BE2C (cell line): ENCODE measurements around the gene USP24.

Experiments used
- DNase-seq: peaks from one replicate; pipeline ENCODE4 v3.0.0-alpha.2; 2020
- H3K27me3 ChIP-seq: fragments of 250-450 bp; sonication (Bioruptor Pico); 2 replicates; pipeline ENCODE4 v1.5.1; 2020; ENCODE audit warnings: mild to moderate bottlenecking
- H3K36me3 ChIP-seq: fragments of 250-450 bp; sonication (Bioruptor Pico); 2 replicates; pipeline ENCODE4 v1.5.1; 2020; ENCODE audit warnings: mild to moderate bottlenecking
- H3K4me1 ChIP-seq: fragments of 250-450 bp; sonication (Bioruptor Pico); 2 replicates; pipeline ENCODE4 v1.5.1; 2020
- H3K4me3 ChIP-seq: 2 replicates; pipeline ENCODE4 v1.5.1; 2011; ENCODE audit warnings: low read depth, low read length
- H3K9me3 ChIP-seq: fragments of 250-450 bp; sonication (Bioruptor Pico); 2 replicates; pipeline ENCODE4 v1.5.1; 2020
- TF ChIP-seq, protein P1 (sequence below): IDR thresholded peaks from 2 replicates; pipeline ENCODE4 v1.5.1; 2012; ENCODE audit warnings: mild to moderate bottlenecking, low read depth, low read length

Gene USP24

DNA sequence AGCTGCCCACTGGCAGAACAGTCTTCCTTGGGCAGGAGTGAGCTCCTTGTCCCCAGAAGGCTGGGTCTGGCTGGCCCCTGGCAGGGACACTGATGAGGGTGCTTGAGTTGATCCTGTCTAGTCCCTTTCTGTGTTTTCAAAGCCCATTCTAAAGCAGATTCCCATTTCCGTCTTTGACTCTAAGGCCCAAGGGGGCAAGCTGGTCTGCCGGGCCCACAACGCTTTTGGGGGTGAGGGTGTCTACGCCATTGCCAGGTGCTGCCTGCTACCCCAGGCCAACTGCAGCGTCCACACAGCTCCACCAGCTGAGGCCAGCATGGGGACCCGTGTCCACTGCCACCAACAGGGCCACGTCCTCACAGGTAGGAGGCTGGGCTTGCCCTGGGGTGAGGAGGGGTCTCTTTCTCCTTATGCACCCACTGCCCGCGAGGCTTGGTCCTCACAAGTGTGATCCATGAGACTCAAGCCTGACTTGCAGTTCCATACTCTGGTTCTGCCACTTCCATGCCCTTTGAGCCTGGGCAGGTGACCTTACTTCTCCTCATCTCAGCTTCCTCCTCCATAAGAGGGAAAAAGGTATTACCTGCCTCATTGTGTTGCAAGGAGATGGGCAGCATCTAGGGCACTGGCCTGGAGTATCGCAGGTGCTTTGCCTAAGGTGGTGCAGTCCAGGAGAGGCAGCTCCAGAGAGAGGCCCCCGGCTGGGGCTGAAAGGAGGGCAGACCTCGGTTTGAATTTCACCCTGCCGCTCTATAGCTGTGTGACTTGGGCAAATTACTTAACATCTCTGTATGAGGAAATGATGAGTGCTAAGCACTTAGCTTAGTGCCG is 155.6 kb downstream of the USP24 start:
- no peaks in the 10 kb centered on the region for H3K36me3 ChIP-seq
- no peak for DNase-seq
- H3K9me3 ChIP-seq: no peaks in the 10 kb centered on the region
- TF ChIP-seq, protein P1, sequence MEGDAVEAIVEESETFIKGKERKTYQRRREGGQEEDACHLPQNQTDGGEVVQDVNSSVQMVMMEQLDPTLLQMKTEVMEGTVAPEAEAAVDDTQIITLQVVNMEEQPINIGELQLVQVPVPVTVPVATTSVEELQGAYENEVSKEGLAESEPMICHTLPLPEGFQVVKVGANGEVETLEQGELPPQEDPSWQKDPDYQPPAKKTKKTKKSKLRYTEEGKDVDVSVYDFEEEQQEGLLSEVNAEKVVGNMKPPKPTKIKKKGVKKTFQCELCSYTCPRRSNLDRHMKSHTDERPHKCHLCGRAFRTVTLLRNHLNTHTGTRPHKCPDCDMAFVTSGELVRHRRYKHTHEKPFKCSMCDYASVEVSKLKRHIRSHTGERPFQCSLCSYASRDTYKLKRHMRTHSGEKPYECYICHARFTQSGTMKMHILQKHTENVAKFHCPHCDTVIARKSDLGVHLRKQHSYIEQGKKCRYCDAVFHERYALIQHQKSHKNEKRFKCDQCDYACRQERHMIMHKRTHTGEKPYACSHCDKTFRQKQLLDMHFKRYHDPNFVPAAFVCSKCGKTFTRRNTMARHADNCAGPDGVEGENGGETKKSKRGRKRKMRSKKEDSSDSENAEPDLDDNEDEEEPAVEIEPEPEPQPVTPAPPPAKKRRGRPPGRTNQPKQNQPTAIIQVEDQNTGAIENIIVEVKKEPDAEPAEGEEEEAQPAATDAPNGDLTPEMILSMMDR: no peak
- no peaks in the 10 kb centered on the region for H3K27me3 ChIP-seq
- peaks cover 4% of the 10 kb centered on the region; the same call in 1 of the 2 replicates for H3K4me1 ChIP-seq
- no peak overlapping the region for H3K4me3 ChIP-seq

DNA sequence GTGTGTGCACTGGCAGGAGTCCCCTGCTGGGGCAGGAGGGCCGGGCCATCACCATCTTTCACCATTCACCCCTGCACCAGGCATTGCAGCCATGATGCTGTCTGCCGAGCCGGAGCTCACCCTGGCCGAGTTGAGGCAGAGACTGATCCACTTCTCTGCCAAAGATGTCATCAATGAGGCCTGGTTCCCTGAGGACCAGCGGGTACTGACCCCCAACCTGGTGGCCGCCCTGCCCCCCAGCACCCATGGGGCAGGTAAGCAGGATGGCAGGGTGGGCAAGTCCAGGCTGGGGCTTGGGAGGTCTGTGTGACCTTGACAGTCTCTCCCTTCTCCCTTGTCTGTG is 157.2 kb downstream of the USP24 start:
- Histone ChIP-seq H3K36me3 (no peaks in the 10 kb centered on the region), H3K9me3 (no peaks in the 10 kb centered on the region), H3K4me3 (no peak overlapping the region), H3K4me1 (no peaks in the 10 kb centered on the region), H3K27me3 (no peaks in the 10 kb centered on the region)
- DNase-seq: no peak
- TF ChIP-seq, protein P1: no peak

DNA sequence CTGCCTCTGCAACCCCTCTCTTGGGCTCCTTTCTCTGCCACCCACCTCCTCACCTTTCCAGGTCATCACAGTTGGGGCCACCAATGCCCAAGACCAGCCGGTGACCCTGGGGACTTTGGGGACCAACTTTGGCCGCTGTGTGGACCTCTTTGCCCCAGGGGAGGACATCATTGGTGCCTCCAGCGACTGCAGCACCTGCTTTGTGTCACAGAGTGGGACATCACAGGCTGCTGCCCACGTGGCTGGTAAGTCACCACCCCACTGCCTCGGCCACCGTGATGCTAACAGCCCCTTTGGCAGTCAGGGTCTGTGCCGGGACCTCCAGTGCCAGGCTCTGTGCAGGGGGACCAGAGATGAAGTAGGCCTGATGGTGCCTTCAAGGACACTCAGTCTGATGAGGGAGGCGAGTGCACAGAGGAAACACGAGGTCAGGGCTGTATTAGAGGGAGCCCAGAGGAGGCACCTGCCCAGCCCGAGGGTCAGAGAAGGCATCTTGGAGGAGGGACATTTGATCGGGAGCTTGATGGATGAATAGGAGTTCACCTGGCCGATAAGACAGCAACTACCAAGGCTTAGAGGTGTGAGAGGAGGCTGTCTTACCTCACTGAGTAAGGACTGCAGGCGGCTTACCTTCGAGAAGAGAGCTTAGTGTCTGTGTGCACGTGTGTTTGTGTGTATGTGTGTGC is 157.8 kb downstream of the USP24 start:
- Histone ChIP-seq H3K27me3 (no peaks in the 10 kb centered on the region), H3K36me3 (no peaks in the 10 kb centered on the region), H3K9me3 (no peaks in the 10 kb centered on the region), H3K4me3 (no peak overlapping the region), H3K4me1 (no peaks in the 10 kb centered on the region)
- TF ChIP-seq, protein P1: no peak
- no peak for DNase-seq

DNA sequence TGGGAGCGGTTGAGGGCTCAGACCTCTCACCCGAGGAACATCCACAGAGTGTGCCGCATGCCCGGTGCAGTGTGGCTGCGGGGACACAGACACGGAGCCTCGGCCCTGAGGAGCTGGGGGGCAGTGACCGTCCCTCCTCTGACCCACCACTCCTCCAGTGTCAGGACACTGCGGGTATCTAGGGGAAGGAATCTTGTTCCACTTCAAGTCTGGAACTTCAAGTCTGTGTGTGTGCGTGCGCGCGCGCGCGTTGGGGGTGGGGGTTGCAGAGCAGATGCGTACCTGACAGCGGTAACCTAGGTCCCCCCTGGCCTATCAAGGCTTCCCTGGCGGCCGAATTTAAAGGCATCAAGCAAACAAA is 158.6 kb downstream of the USP24 start:
- Histone ChIP-seq H3K36me3 (no peaks in the 10 kb centered on the region), H3K27me3 (no peaks in the 10 kb centered on the region), H3K4me1 (no peaks in the 10 kb centered on the region), H3K4me3 (no peak overlapping the region), H3K9me3 (no peaks in the 10 kb centered on the region)
- no peak for DNase-seq
- TF ChIP-seq, protein P1: no peak

DNA sequence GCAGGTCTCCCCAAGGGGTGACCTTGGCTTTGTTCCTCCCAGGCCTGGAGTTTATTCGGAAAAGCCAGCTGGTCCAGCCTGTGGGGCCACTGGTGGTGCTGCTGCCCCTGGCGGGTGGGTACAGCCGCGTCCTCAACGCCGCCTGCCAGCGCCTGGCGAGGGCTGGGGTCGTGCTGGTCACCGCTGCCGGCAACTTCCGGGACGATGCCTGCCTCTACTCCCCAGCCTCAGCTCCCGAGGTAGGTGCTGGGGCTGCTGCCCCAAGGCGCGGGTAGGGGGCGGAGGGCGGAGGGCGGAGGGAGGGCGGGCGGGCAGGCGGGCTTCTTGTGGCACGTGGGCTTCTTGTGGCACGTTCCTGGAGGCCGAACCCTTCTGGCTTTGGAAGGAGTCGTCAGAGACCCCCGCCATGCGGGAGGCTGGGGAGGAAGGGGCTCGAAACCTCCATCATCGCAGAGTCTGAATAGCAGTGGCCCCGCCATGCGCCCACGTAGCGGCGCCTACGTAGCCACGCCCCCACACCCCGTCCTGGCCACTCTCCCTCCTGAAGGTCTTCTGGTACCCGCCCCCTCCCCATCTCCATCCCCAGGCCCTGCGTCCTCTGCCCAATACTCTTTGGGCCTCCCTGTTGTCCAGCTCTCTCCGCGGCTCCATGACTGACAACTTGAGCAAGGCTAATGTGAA is 159.1 kb downstream of the USP24 start:
- no peaks in the 10 kb centered on the region for H3K9me3 ChIP-seq
- H3K36me3 ChIP-seq: no peaks in the 10 kb centered on the region
- TF ChIP-seq, protein P1: no peak
- no peaks in the 10 kb centered on the region for H3K4me1 ChIP-seq
- H3K4me3 ChIP-seq: no peak overlapping the region
- H3K27me3 ChIP-seq: no peaks in the 10 kb centered on the region
- no peak for DNase-seq
